Measurements from ENCODE around the gene TSPAN32.

DNA sequence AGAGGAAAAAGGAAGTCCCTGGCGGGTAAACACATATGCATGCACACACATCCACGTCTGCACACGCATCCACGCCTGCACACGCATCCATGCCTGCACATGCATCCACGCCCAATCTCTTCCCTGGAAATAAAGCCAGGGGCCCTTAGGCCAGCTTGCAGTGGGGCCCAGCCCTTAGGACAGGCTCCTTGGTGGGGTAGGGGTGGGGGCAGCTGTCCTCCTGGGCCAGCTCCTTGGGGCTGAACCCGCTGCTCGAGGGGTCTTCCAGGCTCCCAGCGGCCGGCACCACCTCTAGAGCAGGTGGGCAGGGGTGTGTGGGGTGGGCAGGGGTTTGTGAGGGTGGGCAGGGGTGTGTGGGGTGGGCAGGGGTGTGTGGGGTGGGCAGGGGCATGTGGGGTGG, 2.0 kb upstream of the TSPAN32 start:
- TF ChIP-seq, protein P1, sequence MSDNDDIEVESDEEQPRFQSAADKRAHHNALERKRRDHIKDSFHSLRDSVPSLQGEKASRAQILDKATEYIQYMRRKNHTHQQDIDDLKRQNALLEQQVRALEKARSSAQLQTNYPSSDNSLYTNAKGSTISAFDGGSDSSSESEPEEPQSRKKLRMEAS (IDR thresholded peaks at IDR 0.05), result no peak
- TF ChIP-seq YY1 (IDR thresholded peaks at IDR 0.05; ENCODE audit: low read depth) (no peak), EP300 (IDR thresholded peaks at IDR 0.05; ENCODE audit: borderline replicate concordance) (no peak), EGR1 (IDR thresholded peaks at IDR 0.05) (no peak), CEBPB (IDR thresholded peaks at IDR 0.05) (no peak)
- TF ChIP-seq, protein P2, sequence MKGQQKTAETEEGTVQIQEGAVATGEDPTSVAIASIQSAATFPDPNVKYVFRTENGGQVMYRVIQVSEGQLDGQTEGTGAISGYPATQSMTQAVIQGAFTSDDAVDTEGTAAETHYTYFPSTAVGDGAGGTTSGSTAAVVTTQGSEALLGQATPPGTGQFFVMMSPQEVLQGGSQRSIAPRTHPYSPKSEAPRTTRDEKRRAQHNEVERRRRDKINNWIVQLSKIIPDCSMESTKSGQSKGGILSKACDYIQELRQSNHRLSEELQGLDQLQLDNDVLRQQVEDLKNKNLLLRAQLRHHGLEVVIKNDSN (IDR thresholded peaks at IDR 0.05), result no peak

All from Ishikawa (cell line).